ENCODE measurements around the gene OR1J2.
A peak's percentile ranks its signal among the peaks of the same experiment; 100 is the strongest.
"Not testable (repeated sequence)": the region's sequence is repeated elsewhere in the genome, so short reads cannot be mapped to it uniquely, and the experiment has no call there.

The OR1J2 gene, protein sequence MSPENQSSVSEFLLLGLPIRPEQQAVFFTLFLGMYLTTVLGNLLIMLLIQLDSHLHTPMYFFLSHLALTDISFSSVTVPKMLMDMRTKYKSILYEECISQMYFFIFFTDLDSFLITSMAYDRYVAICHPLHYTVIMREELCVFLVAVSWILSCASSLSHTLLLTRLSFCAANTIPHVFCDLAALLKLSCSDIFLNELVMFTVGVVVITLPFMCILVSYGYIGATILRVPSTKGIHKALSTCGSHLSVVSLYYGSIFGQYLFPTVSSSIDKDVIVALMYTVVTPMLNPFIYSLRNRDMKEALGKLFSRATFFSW

DNA sequence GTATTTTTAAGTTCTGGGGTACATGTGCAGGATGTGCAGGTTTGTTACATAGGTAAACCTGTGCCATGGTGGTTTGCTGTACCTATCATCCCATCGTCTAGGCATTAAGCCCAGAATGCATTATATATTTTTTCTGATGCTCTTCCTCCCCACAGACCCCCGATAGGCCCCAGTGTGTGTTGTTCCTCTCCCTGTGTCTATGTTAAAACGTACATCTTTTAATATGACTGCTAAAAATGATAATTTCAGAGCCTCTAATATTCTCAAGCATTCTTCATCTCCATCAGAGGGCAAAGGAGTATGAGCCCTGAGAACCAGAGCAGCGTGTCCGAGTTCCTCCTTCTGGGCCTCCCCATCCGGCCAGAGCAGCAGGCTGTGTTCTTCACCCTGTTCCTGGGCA is at the start of gene OR1J2:
TSS of gene OR1J2 (plus strand) at position 301 of the 400 bp plus-strand sequence. CDS start at position 301, 0 bp downstream.
- no peak for DNase-seq

DNA sequence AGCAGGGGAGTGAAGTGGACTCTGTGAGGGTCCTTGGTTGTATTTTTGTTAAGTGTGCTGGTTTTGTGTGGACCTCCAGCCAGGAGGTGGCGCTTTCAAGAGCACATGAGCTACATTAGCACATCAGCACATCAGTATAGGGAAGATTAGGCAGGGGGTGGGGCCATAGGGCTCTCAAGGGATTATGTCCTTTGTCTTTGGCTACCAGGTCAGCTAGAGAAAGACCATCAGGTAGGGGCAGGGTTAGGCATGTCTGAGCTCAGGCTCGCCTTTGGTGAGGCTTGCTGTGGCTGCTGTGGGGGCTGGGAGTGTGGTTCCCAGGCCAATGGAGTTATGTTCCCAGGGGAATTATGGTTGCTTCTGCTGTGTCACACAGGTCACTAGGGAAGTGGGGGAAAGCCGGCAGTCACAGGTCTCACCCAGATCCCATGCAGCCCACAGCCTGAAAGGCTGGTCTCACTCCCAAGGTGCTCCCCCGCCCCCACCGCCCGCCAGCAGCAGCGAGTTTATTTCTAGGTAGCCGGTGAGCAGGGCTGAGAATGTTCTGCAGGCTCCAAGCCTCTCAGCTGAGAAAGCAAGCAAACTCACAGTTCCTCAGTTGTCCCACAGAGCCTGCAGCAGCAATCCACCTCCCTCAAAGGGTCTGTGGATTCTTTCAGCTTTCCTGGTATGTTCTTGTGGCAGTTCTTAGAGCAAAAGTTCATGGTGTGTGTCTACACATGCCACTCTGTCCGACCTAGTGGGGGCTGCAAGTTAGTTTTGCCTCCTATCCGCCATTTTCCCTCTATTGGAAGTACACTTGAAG is 46.6 kb upstream of the OR1J2 start:
- DNase-seq: peak; percentile 68 to 81

DNA sequence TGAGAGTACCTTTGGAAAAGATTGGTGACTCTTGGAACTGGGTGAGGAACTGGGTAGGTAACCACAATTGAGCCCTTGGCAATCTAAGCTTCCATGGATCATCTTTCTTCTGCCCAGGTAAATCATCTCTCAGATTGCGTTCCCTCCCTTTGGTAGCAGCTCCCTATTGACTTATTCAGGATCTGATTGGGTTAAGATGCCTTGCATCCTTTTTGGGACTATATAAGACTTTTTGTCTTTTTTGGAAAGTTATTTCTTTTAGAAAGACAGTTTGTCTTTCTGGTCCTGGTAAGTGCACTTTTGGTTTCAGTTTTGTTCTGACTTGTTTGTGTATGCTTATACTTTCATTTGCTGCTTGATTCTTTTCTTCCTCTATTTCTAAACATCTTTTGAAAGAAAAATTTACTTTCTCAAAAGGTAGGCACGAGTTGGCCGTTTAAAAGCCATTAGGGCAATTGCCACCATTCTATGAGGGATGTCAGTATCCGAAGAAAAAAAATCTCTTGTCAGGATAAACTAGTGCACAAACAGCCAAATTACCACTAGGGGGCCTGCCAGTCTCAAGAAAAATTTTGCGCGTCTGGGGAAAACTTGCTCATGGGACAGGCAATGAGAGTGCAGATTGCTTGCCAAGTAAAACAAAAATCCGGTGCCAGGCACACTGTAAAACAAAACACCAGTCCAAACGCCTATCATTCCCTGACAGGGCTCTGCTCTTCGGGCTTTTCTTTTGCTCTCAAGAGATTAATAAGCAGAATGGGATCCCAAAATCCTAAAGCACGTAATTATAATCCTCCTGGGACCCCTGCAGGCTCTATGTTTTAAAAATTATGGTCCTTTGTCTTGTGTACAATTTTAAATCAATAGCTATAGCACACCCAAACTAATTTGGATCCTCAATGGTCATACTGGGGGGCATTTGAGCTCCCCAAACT is 45.7 kb upstream of the OR1J2 start:
- peak; percentile 76 to 89 for DNase-seq

DNA sequence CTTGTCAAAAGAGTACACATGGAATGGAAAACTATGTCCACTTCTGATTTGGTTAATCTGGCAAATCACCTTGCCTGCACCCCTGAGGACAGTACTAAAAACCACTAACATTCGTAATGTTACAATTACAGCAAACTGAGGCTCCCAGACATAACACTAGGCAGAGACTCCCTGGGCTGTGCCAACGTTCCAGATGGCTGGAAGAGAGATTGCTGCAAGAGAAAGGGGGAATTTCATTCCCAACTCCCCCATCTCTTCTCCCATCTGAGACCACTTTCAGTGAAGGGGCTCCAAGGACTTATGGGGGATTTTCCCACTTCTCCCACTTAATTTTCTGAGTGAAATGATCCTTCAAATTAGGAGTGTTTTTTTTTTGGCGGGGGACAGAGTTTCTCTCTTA is 44.1 kb upstream of the OR1J2 start:
- DNase-seq: no peak

DNA sequence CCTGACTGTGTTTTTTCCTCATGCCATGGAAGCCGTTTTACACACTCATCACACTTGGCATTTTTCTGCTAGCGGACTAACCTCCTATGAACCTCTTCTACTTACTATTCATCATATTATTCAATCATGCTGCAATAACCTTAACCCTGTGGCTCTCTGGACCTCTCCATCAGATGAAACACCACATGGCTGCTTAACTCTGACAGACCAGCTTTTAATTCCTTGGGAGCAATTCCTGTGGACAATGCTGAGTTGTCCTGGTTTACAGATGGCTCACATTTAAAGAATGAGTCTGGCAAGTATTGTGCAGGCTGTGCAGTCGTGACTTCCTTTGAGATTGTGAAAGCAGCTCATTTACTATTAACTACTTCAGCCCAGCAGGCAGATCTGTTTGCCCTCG is 41.9 kb upstream of the OR1J2 start:
- DNase-seq: no peak

DNA sequence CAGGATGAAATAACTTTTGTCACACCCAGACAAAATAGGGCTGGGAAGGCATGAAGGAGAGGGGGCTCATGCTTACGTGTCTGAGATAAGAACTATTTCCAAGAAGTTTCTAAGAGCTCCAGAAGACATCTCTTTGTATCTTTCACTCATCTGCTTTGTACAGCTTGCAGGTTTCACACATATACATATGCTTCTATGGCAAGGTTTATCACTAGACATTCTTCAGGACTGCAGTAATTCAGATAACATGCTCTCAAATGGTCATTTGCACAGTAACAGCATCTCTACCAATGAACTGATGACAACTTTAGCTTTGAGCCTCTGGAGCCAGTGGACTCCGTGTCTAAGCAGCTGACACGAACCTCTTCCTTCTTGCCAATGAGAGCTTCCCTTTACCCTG is 36.0 kb upstream of the OR1J2 start:
- no peak for DNase-seq

DNA sequence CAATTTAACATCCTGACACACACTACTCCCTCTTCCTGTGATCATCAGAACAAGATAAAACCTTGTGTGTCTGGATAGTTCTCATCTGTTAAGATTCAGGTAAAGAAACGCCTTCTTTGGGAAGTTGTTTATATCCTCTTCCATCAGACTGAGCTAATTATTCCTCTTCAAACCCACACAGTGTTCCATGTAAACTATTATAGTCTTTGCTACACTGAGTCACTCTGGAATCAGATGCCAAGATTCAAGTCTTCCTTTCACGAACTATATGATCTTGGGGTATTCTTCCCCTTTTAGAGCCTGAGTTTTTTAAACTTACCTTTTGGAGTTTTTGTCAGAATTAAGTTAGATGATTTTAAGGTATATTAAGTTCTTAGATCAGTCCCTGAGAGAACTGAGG is 34.9 kb upstream of the OR1J2 start:
- no peak for DNase-seq

DNA sequence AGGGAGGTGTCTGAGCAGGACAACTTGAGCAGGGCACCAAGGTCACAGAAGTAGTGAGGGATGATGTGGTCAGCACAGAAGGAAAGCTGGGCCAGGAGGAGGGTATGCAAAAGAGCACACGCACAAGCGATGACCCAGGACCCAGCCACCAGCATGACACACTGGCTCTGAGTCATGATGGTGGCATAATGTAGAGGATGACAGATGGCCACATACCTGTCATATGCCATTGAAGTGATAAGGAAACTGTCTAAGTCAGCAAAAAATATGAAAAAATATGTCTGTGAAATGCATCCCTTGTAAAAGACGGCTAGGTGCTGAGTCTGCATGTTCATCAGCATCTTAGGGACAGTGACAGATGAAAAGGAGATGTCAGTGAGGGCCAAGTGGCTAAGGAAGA is 33.3 kb upstream of the OR1J2 start:
- no peak for DNase-seq

DNA sequence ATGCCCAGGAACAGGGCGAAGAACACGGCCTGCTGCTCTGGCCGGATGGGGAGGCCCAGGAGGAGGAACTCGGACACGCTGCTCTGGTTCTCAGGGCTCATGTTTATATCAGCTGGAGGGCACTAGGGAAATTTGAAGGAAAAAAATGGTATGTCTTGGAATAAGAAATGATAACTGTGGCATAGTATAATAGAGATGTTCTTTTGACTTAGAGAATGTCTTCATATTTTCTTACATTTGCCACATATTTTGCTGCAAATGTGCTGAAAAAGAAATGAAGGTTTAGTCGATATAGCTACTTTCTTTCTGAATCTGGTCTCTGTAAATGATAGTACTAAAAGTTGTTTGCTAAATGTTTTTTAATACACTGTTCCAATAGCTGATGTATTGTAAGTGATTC is 32.8 kb upstream of the OR1J2 start, which contains the start of gene OR1J1:
TSS of gene OR1J1 (minus strand) at position 101 of the 400 bp plus-strand sequence. CDS start at position 101, 0 bp downstream.
- no peak for DNase-seq

DNA sequence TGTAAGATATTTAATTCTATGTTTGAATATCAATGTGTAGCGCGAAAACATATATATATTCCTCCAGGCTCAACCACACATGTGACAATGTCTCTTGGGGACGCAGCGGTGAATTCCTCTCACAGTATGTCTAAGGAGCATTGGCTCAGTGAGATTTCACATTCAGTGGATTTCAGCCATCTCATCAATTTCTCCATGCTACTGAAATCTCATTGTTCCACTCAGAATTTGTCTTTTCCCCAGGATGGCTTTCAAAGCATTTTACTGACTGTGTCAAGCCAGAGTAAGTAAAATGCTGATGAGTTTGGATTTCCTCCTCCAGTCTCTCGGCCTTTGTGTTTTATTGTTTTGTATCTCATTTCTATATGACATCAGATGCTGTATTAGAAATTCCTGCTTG is 31.5 kb upstream of the OR1J2 start:
- no peak for DNase-seq

DNA sequence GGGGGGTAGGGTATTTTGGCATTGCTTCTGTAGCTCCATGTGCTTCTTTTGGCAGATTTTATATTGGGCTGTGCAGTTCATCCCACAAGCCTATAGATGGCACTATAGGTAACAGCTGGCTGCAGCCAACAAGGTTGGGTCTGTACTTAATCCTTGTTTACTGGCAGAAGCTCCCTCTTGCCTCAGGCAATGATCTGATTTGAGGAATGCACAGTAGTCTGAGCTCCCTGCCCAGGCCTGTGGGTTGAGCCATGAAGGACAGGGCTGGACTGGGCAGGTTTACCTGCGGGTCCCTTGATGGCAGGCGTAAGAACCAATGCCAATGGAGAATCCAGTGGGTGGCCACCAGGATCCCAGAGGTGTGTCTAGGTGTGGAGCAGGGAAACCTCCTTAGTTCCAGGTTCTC is 11.7 kb upstream of the OR1J2 start:
- peak; percentile 41 to 63 for DNase-seq

DNA sequence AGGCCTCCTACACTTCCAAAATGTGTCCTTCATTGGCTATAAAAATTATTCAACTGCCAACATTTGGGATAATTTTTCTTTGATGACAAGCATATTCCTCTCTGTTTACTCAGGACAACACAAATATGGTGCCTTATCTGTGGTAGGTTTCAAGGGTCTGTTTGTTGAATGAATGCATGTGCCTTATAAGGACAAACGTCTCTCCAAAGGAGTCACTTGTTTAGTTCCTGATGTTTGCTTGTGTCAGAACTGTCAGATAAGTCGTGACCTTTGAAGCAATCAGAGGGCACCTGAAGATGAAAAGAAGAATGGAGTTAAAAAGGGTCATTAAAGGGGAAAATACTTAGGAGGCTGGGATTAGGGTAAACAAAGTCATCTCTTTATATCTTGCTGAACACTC is 3.6 kb upstream of the OR1J2 start:
- DNase-seq: no peak

DNA sequence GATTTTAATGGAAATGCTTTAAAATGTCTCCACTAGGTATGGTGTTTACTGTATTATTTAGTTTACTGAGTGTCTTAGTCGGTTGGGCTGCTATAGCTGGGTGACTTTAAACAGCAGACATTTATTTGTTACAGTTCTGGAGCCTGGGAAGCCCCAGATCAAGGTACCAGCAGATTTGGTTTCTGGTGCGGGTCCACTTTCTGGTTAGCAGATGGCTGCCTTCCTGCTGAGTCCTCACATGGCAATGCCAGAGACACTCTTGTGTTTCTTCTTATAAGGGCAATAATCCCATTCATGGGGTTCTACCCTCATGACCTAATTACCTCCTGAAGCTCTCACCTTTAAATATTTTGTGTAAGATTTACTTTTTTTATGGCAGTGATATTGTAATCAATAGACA is 7.6 kb downstream of the OR1J2 start:
- no peak for DNase-seq

DNA sequence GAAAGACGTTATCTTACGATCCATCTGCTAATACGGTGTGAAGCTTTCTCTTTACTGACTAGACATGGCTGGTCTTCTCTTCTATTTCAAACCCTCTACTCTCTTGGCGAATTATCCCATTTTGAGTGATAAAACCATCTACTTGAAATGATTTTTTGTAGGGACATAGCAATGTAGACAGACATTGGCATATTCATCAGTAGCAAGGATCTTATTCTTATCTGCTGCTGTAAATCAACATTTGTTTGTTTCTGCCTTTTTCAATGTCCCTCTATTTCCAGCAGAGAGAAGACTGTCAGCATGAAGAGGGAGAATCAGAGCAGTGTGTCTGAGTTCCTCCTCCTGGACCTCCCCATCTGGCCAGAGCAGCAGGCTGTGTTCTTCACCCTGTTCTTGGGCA is 8.2 kb downstream of the OR1J2 start, which contains the start of gene OR1J4:
TSS of gene OR1J4 (plus strand) at position 301 of the 400 bp plus-strand sequence. CDS start at position 301, 0 bp downstream.
- DNase-seq: no peak

DNA sequence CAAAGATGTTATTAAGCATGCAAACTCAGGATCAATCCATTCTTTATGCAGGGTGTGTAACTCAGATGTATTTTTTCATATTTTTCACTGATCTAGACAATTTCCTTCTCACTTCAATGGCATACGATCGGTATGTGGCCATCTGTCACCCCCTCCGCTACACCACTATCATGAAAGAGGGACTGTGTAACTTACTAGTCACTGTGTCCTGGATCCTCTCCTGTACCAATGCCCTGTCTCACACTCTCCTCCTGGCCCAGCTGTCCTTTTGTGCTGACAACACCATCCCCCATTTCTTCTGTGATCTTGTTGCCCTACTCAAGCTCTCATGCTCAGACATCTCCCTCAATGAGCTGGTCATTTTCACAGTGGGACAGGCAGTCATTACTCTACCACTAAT is 8.8 kb downstream of the OR1J2 start:
- no peak for DNase-seq

DNA sequence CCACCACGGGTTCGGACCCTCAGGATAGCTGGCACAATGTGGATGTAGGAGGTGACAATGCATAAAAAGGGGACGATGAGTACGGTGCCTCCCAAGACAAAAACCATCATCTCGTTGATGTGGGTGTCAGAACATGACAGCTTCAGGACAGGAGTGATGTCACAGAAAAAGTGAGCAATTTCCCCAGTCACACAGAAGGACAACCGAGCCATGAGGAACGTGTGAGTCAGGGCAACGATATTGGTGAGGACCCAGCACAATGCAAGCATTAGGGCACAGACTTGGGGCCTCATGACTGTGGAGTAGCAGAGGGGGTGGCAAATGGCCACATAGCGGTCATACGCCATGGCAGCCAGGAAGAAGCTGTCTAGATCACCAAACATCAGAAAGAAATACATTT is 16.0 kb downstream of the OR1J2 start:
- DNase-seq: no peak

DNA sequence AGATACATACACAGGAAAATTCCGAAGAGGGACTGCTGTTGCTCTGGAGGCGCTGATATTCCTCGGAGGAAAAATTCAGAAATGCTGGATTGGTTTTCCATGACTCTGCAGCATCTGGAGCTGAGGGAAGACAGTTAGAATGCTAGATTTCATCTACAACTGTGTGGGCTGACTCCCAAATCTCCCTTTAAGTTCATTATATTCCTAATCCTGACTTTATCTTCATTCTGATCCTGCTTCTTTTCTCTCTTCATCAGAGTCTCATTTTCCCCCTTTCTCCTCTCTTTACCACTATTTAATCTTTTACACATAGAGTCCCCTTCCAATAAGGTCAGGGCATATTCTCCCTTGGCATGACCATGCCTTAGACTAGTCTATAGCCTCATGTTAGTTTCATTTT is 16.6 kb downstream of the OR1J2 start, which contains the start of gene OR1N1:
TSS of gene OR1N1 (minus strand) at position 101 of the 400 bp plus-strand sequence. CDS start at position 101, 0 bp downstream.
- DNase-seq: no peak

DNA sequence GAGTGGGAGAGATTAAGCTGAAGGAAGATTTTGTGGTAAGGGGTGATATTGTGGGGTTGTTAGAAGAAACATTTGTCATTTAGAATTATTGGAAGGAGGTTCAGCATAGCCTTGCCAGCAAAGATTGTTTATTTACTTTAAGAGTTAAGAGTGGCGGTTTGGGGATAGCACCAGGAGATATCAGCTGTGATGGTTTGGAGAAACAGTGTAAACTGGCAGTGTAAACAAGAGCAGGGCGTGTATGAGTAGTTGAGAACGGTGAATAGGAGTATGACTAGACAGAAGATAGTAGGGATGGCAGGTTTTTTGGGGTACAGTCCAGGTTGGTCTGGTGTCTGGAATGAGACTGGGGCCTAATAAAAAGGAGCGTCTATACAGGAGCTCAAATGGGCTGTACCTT is 20.6 kb downstream of the OR1J2 start:
- not testable (repeated sequence) for DNase-seq

DNA sequence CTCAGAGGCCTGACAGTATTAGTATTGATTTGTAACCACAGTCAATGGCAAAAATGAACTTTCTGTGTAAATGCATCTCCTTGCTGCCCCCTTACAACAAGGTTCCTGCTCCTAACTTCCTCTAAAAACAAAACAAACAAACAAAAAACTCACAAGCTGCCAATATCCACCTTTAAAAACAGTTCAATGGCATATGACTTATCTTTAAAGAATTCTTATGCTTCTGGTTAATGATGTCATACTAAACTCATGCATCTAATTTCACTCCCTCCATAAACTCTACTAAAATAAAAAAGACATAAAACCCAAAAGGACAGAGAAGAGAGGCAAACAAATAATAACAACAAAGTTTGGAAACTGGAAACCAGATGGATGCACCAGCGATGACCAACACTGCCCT is 25.5 kb downstream of the OR1J2 start:
- DNase-seq: no peak

DNA sequence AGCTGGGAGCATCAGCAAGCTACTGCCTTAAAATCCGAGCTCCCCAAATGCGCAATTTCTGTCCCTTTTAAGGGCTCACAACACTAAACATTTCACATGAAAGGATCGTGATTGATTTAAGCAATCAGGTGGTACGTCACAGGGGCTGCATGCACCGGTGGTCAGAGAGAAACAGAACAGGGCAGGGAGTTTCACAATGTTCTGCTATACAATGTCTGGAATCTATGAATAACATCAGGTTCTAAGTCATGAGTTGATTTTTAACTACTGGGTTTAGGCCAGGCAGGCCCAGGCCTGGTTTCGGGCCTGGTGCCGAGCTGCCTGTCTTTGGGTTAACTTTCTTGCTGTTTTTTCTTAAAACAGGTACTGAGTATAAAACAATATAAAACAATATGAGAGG is 26.5 kb downstream of the OR1J2 start:
- DNase-seq: not testable (repeated sequence)

DNA sequence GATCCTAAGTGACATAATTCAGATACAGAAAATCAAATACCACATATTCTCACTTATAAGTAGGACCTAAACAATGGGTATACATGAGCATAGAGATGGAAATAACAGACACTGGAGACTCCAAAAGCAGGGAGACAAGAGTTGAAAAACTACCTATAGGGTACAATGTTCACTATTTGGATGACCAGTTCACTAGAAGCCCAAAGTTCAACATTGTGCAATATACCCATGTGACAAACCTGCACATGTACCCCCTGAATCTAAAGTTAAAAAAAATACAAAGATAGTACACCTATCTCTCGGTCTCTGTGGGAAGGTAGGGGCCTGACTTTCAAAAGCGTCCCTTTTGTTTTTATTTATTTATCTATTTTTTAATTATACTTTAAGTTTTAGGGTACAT is 28.2 kb downstream of the OR1J2 start:
- no peak for DNase-seq

DNA sequence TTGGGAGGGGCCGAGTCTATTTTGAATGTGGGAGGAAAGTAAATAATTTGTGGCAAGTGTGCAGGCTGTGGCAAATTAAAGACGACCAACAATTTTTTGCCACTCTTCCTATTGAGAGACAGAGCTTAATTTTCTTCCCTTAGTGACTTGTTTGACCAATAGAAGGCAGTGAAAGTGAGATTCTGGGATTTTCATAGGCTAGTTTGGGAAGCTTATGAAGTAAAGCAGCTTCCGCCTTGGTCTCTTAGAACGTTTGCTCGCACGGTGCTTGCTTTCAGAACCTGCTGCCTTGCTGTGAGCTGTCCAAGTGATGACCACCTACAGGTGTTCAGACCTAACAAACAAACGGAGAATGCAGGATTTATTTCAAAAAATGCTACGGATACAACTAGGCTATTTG is 35.6 kb downstream of the OR1J2 start:
- DNase-seq: no peak

DNA sequence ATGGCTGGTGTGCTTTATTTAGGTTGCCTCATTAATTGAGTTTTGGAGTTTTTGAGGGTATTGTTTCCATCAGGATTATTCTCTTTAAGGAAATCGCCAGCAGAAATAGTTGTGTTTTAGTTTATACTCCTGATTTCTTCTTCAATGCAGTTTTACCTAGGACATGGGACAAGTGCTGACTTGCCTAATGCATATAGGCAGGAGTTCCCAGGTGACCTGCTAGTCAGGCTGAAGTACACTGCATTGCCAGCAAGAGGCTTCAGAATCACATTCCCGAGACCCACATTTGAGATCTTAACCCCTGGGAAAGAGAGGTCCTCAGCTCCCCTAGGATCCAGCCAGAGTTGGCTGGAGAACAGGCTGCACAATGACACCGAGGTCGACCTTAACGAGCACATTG is 40.8 kb downstream of the OR1J2 start:
- no peak for DNase-seq
